OCI-LY3 (cell line): ENCODE measurements around the gene GRPR.
"Not testable (repeated sequence)": the region's sequence is repeated elsewhere in the genome, so short reads cannot be mapped to it uniquely, and the experiment has no call there.

Source experiments
- EZH2phosphoT487 ChIP-seq: fragments of 200-600 bp; shearing (Covaris generic); IDR thresholded peaks from 2 replicates; pipeline ENCODE4 v1.6.1; 2018; ENCODE audit warnings: antibody characterized with exemption, mixed run types, low read depth
- TF ChIP-seq, protein P1 (sequence below): fragments of 200-600, 300-600 bp; sonication (generic); IDR thresholded peaks from 2 replicates; pipeline ENCODE4 v1.5.1; 2014; ENCODE audit warnings: antibody characterized with exemption, low read length, low read depth

DNA sequence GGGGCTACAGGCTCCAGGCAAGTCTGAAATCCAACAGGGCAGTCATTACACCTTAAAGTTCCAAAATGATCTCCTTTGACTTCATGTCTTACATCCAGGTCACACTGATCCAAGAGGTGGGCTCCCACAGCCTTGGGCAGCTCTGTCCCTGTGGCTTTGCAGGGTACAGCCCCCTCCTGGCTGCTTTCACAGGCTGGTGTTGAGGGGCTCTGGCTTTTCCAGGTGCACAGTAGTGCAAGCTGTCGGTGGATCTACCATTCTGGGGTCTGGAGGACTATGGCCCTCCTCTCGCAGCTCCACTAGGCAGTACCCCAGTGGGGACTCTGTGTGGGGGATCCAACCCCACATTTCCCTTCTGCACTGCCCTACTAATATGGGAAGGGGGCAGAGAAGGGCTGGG is 37.8 kb downstream of the GRPR start:
- TF ChIP-seq, protein P1, sequence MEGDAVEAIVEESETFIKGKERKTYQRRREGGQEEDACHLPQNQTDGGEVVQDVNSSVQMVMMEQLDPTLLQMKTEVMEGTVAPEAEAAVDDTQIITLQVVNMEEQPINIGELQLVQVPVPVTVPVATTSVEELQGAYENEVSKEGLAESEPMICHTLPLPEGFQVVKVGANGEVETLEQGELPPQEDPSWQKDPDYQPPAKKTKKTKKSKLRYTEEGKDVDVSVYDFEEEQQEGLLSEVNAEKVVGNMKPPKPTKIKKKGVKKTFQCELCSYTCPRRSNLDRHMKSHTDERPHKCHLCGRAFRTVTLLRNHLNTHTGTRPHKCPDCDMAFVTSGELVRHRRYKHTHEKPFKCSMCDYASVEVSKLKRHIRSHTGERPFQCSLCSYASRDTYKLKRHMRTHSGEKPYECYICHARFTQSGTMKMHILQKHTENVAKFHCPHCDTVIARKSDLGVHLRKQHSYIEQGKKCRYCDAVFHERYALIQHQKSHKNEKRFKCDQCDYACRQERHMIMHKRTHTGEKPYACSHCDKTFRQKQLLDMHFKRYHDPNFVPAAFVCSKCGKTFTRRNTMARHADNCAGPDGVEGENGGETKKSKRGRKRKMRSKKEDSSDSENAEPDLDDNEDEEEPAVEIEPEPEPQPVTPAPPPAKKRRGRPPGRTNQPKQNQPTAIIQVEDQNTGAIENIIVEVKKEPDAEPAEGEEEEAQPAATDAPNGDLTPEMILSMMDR, result not testable (repeated sequence)
- TF ChIP-seq EZH2phosphoT487, result not testable (repeated sequence)
